Brain microvascular endothelial cell (primary cell): Measurements from ENCODE around the gene CAMTA1.

Experiments
- DNase-seq: peaks from one replicate; pipeline ENCODE4 v3.0.0-alpha.2; 2020
- H3K27ac ChIP-seq: fragments of 250-450 bp; sonication (Bioruptor Pico); 2 replicates; pipeline ENCODE4 v1.5.1; 2020; ENCODE audit warnings: mild to moderate bottlenecking, moderate library complexity
- H3K27me3 ChIP-seq: fragments of 250-450 bp; sonication (Bioruptor Pico); replicated peaks from 2 replicates; pipeline ENCODE4 v1.5.1; 2020; ENCODE audit warnings: mild to moderate bottlenecking
- H3K36me3 ChIP-seq: fragments of 250-450 bp; sonication (Bioruptor Pico); replicated peaks from 2 replicates; pipeline ENCODE4 v1.5.1; 2020; ENCODE audit warnings: mild to moderate bottlenecking
- H3K4me3 ChIP-seq: 2 replicates; pipeline ENCODE4 v1.5.1; 2011; ENCODE audit warnings: low read depth, mild to moderate bottlenecking, control low read depth, low read length, moderate library complexity
- CTCF ChIP-seq: IDR thresholded peaks from 2 replicates; pipeline ENCODE4 v1.5.1; 2011; ENCODE audit warnings: low read depth, mild to moderate bottlenecking, moderate library complexity, low read length, control low read depth, inconsistent platforms; ENCODE audit errors: missing control alignments
- in situ Hi-C: cut with HindIII; loops from 2 replicates; pipeline ENCODE4 v1.10.0; 2017; ENCODE audit warnings: low sequenced_read_pairs, low pct_ligation_motif_present

The CAMTA1 gene

GRCh38 chr1:6912518-6912917 lies 127.3 kb downstream of the CAMTA1 start:
- no peaks in the 10 kb centered on the region for H3K27me3 ChIP-seq
- in situ Hi-C loops: no loop called here
- H3K4me3 ChIP-seq: no peak overlapping the region
- no peaks in the 10 kb centered on the region for H3K36me3 ChIP-seq
- DNase-seq: no peak
- no peak overlapping the region for H3K27ac ChIP-seq
- no peak for TF ChIP-seq CTCF

GRCh38 chr1:6913086-6913485 lies 127.8 kb downstream of the CAMTA1 start:
- in situ Hi-C loops: no loop called here
- no peak overlapping the region for H3K4me3 ChIP-seq
- no peak overlapping the region for H3K27ac ChIP-seq
- H3K36me3 ChIP-seq: no peaks in the 10 kb centered on the region
- TF ChIP-seq CTCF: no peak
- H3K27me3 ChIP-seq: no peaks in the 10 kb centered on the region
- no peak for DNase-seq

GRCh38 chr1:6914706-6915105 lies 129.5 kb downstream of the CAMTA1 start:
- in situ Hi-C loops: no loop called here
- no peak for DNase-seq
- H3K4me3 ChIP-seq: no peak overlapping the region
- TF ChIP-seq CTCF: no peak
- H3K27me3 ChIP-seq: no peaks in the 10 kb centered on the region
- H3K27ac ChIP-seq: no peak overlapping the region
- no peaks in the 10 kb centered on the region for H3K36me3 ChIP-seq

GRCh38 chr1:6915999-6916565 lies 130.8 kb downstream of the CAMTA1 start:
- Histone ChIP-seq H3K4me3 (no peak overlapping the region), H3K27ac (no peak overlapping the region), H3K36me3 (no peaks in the 10 kb centered on the region), H3K27me3 (no peaks in the 10 kb centered on the region)
- no peak for TF ChIP-seq CTCF
- DNase-seq: no peak
- in situ Hi-C loops: no loop called here

GRCh38 chr1:6917067-6917466 lies 131.8 kb downstream of the CAMTA1 start:
- Histone ChIP-seq H3K27me3 (no peaks in the 10 kb centered on the region), H3K4me3 (no peak overlapping the region), H3K27ac (no peak overlapping the region), H3K36me3 (no peaks in the 10 kb centered on the region)
- in situ Hi-C loops: no loop called here
- TF ChIP-seq CTCF: no peak
- DNase-seq: no peak

- Histone ChIP-seq H3K27ac (no peak overlapping the region), H3K36me3 (no peaks in the 10 kb centered on the region), H3K4me3 (no peak overlapping the region), H3K27me3 (no peaks in the 10 kb centered on the region)
- in situ Hi-C loops: no loop called here
- no peak for TF ChIP-seq CTCF
- no peak for DNase-seq
Measured at GRCh38 chr1:6918186-6918924, 133.1 kb downstream of the CAMTA1 start.
